GM23338 (cell line): ENCODE results near the gene PHACTR1. TPM values are rescaled to one million over a fixed set of nuclear protein-coding genes. Genes with fewer than 3 reads are reported as not detected.

ENCODE experiments used
- ATAC-seq: fragments of 200-7000 bp; cut with Tn5 transposase; 3 replicates; pipeline ENCODE4 v1.9.1; 2020
- DNase-seq: peaks from one replicate; pipeline ENCODE4 v3.0.0-alpha.2; 2015; ENCODE audit warnings: low spot score
- H2AFZ ChIP-seq: fragments of 200-600 bp; sonication (generic); 2 replicates; pipeline ENCODE4 v1.8.0; 2016; ENCODE audit warnings: antibody characterized with exemption, mild to moderate bottlenecking, moderate library complexity
- H3F3A ChIP-seq: fragments of 200-600 bp; sonication (generic); replicated peaks from 2 replicates; pipeline ENCODE4 v1.8.0; 2017; ENCODE audit warnings: antibody characterized with exemption, mixed run types, low read depth
- H3K27ac ChIP-seq: fragments of 200-600 bp; sonication (generic); 2 replicates; pipeline ENCODE4 v1.6.1; 2016; ENCODE audit warnings: low read depth
- H3K27me3 ChIP-seq: fragments of 200-600 bp; sonication (generic); 2 replicates; pipeline ENCODE4 v1.8.0; 2016; ENCODE audit warnings: mild to moderate bottlenecking, mixed run types, moderate library complexity; ENCODE audit not compliant: insufficient read depth
- H3K36me3 ChIP-seq: fragments of 200-600 bp; sonication (generic); 2 replicates; pipeline ENCODE4 v1.8.0; 2016; ENCODE audit warnings: mild to moderate bottlenecking; ENCODE audit not compliant: insufficient read depth
- H3K4me1 ChIP-seq: fragments of 200-600 bp; sonication (generic); 2 replicates; pipeline ENCODE4 v1.8.0; 2016; ENCODE audit warnings: mild to moderate bottlenecking, moderate library complexity; ENCODE audit not compliant: insufficient read depth
- H3K4me2 ChIP-seq: fragments of 200-600 bp; sonication (generic); 2 replicates; pipeline ENCODE4 v1.7.1; 2017; ENCODE audit warnings: mixed run types
- H3K4me3 ChIP-seq: fragments of 200-600 bp; sonication (generic); 2 replicates; pipeline ENCODE4 v1.6.1; 2016; ENCODE audit warnings: mixed run types
- H3K79me2 ChIP-seq: fragments of 200-600 bp; sonication (generic); replicated peaks from 2 replicates; pipeline ENCODE4 v1.8.0; 2017; ENCODE audit warnings: mild to moderate bottlenecking; ENCODE audit not compliant: insufficient read depth
- H3K9me2 ChIP-seq: fragments of 200-600 bp; sonication (generic); 2 replicates; pipeline ENCODE4 v1.8.0; 2017; ENCODE audit not compliant: insufficient read depth
- H4K20me1 ChIP-seq: fragments of 200-600 bp; sonication (generic); replicated peaks from 2 replicates; pipeline ENCODE4 v1.8.0; 2017; ENCODE audit warnings: mild to moderate bottlenecking; ENCODE audit not compliant: insufficient read depth
- H3K27ac Mint-ChIP-seq: 2 replicates; pipeline ENCODE4 v1.8.0; 2020; ENCODE audit warnings: inconsistent platforms, mild to moderate bottlenecking, moderate library complexity, mixed read lengths
- H3K27me3 Mint-ChIP-seq: 3 replicates; pipeline ENCODE4 v1.8.0; 2022; ENCODE audit warnings: low read depth, mild to moderate bottlenecking, moderate library complexity, mixed read lengths, inconsistent platforms; ENCODE audit not compliant: insufficient read depth, poor library complexity
- H3K36me3 Mint-ChIP-seq: 3 replicates; pipeline ENCODE4 v1.8.0; 2021; ENCODE audit warnings: low read depth, mild to moderate bottlenecking, inconsistent platforms, moderate library complexity, mixed read lengths
- H3K4me1 Mint-ChIP-seq: 3 replicates; pipeline ENCODE4 v1.8.0; 2020; ENCODE audit warnings: mild to moderate bottlenecking, inconsistent platforms, mixed read lengths
- H3K4me3 Mint-ChIP-seq: 3 replicates; pipeline ENCODE4 v1.8.0; 2021; ENCODE audit warnings: moderate library complexity, mild to moderate bottlenecking, inconsistent platforms, mixed read lengths
- H3K9me3 Mint-ChIP-seq: 3 replicates; pipeline ENCODE4 v1.8.0; 2020; ENCODE audit warnings: moderate library complexity, mild to moderate bottlenecking, inconsistent platforms, mixed read lengths
- CREB1 ChIP-seq: fragments of 250-450 bp; sonication (Bioruptor Pico); IDR thresholded peaks from 2 replicates; pipeline ENCODE4 v1.5.0; 2020; ENCODE audit warnings: low read depth, mild to moderate bottlenecking, moderate library complexity
- EZH2phosphoT487 ChIP-seq: fragments of 200-600 bp; sonication (generic); IDR thresholded peaks from one replicate; pipeline ENCODE4 v1.8.1; 2018; ENCODE audit warnings: antibody characterized with exemption; ENCODE audit not compliant: unreplicated experiment
- NANOG ChIP-seq: IDR thresholded peaks from 2 replicates; pipeline ENCODE4 v1.6.1; 2016; ENCODE audit warnings: antibody characterized with exemption, borderline replicate concordance
- REST ChIP-seq: IDR thresholded peaks from one replicate; pipeline ENCODE4 v1.6.1; 2018; ENCODE audit warnings: antibody characterized with exemption; ENCODE audit not compliant: unreplicated experiment
- ZNF114 ChIP-seq: fragments of 250-450 bp; sonication (Bioruptor Pico); IDR thresholded peaks from 2 replicates; pipeline ENCODE4 v1.5.0; 2020; ENCODE audit warnings: mild to moderate bottlenecking, moderate library complexity
- ZNF331 ChIP-seq: fragments of 250-450 bp; sonication (Bioruptor Pico); IDR thresholded peaks from 2 replicates; pipeline ENCODE4 v1.5.0; 2020; ENCODE audit warnings: low read depth, mild to moderate bottlenecking, moderate library complexity
- ZNF462 ChIP-seq: fragments of 250-450 bp; sonication (Bioruptor Pico); IDR thresholded peaks from 2 replicates; pipeline ENCODE4 v1.5.0; 2020; ENCODE audit warnings: mild to moderate bottlenecking, moderate library complexity
- polyA plus RNA-seq: library from polyadenylated mRNA; unstranded; fragments of >200 nt; fragmentation: Nextera tagmentation; extraction: Ambion mirVana; gene quantifications from 2 replicates; pipeline ENCODE4 v1.2.1, GENCODE V29; 2016
- total RNA-seq: library from RNA; depleted of rRNA; stranded (reverse); fragments of >200 nt; shearing (Covaris generic); gene quantifications from 2 replicates; pipeline ENCODE4 v1.2.3, GENCODE V29; 2014
- TF ChIP-seq, protein P1 (sequence below): IDR thresholded peaks from 2 replicates; pipeline ENCODE4 v1.6.1; 2016; ENCODE audit warnings: antibody characterized with exemption

PHACTR1 gene
- total and polyA plus RNA-seq, 2 experiments from 2014 or later = 5.9 to 19.3 TPM

DNA sequence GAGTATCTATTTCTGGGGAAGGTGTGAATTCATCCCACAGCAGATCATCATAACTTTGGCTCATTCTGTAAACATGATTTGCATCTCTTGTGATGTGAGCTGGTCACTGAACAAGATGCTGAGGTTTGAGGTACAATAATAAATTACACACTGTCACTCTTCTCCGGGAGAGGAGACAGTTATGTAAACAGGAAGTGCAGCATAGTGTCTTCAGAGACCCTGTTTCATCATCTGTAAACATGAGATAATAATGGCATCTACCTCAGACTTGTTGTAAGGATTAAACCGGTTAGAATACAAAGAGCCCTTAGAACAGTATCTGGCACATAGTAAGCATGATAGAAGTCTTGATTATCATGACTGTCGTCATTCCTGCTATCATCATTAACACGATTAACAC lies 486.6 kb downstream of the PHACTR1 start:
- Mint-ChIP-seq H3K4me3 (no peak overlapping the region), H3K27me3 (no peaks in the 10 kb centered on the region), H3K36me3 (no peaks in the 10 kb centered on the region), H3K4me1 (peaks cover 6% of the 10 kb centered on the region; the same call in 2 of the 3 replicates), H3K27ac (no peak overlapping the region), H3K9me3 (no peaks in the 10 kb centered on the region)
- Histone ChIP-seq H3K9me2 (0 out of 2 replicates have a peak, but pooled peaks cover 10% of the 10 kb centered on the region), H2AFZ (no peak overlapping the region), H3K36me3 (no peaks in the 10 kb centered on the region), H3K4me1 (peaks cover 6% of the 10 kb centered on the region; the same call in 1 of the 2 replicates), H3K27me3 (no peaks in the 10 kb centered on the region), H3F3A (no peaks in the 10 kb centered on the region), H4K20me1 (no peaks in the 10 kb centered on the region), H3K79me2 (no peaks in the 10 kb centered on the region), H3K4me3 (no peak overlapping the region), H3K4me2 (no peak overlapping the region), H3K27ac (no peak overlapping the region)
- TF ChIP-seq, protein P1, sequence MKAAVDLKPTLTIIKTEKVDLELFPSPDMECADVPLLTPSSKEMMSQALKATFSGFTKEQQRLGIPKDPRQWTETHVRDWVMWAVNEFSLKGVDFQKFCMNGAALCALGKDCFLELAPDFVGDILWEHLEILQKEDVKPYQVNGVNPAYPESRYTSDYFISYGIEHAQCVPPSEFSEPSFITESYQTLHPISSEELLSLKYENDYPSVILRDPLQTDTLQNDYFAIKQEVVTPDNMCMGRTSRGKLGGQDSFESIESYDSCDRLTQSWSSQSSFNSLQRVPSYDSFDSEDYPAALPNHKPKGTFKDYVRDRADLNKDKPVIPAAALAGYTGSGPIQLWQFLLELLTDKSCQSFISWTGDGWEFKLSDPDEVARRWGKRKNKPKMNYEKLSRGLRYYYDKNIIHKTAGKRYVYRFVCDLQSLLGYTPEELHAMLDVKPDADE = no peak
- TF ChIP-seq EZH2phosphoT487 (no peak), ZNF114 (no peak), ZNF331 (CRISPR knock-in tag) (no peak), CREB1 (CRISPR knock-in tag) (no peak), REST (no peak), ZNF462 (CRISPR knock-in tag) (no peak), NANOG (no peak)
- DNase-seq (no peak), ATAC-seq (no peak)
